Measurements from ENCODE around the gene LYL1. TPM values are rescaled to one million over a fixed set of nuclear protein-coding genes. Genes with fewer than 3 reads are reported as not detected.

The LYL1 gene
- total and polyA plus RNA-seq, 5 donors, result 8.0 to 11.9 (median 9.8) TPM

GRCh38 chr19:13070425-13071140 is 32.1 kb downstream of the LYL1 start:
- no peaks in the 10 kb centered on the region for H3K27me3 ChIP-seq (ENCODE audit: control insufficient read depth, insufficient read depth)
- peak overlapping the region; percentile 77 for H3K27ac ChIP-seq (ENCODE audit: low read length)
- ATAC-seq, result peak; percentile 5 to 10
- WGBS, result 64% methylated on average over 32 of the region's 32 CpGs
- H3K9me3 ChIP-seq (ENCODE audit: control insufficient read depth, low read length), result no peaks in the 10 kb centered on the region
- peaks cover 40% of the 10 kb centered on the region for H3K4me1 ChIP-seq (ENCODE audit: control insufficient read depth, insufficient read depth, low read length)
- no peak overlapping the region for H3K4me3 ChIP-seq (ENCODE audit: low read length)
- DNase-seq, result peak; percentile 59 to 80 (median 74)
- intact Hi-C loops (cut with DNase I), result no loop called here

GRCh38 chr19:13069415-13070359 is 33.0 kb downstream of the LYL1 start:
- DNase-seq (peak in 2 of 3 donors; percentile 72), ATAC-seq (peak; percentile 12 to 31)
- Histone ChIP-seq H3K9me3 (ENCODE audit: control insufficient read depth, low read length) (no peaks in the 10 kb centered on the region), H3K27me3 (ENCODE audit: control insufficient read depth, insufficient read depth) (no peaks in the 10 kb centered on the region), H3K4me1 (ENCODE audit: control insufficient read depth, insufficient read depth, low read length) (peaks cover 49% of the 10 kb centered on the region), H3K4me3 (ENCODE audit: low read length) (no peak overlapping the region), H3K27ac (ENCODE audit: low read length) (peak overlapping the region; percentile 77)
- intact Hi-C loops (cut with DNase I), result loop anchor here in 3 of 4 donors (5.0 to 10.0 kb wide), 3 partner anchors 37 to 85 kb away; partner anchors contain the start of gene NFIX (in 1 of the 3)
- 40% methylated on average over 20 of the region's 20 CpGs for WGBS

GRCh38 chr19:13068085-13068846 is 34.4 kb downstream of the LYL1 start:
- peak in 1 of 3 donors; percentile 66 for DNase-seq
- Histone ChIP-seq H3K4me3 (ENCODE audit: low read length) (no peak overlapping the region), H3K27ac (ENCODE audit: low read length) (peak overlapping the region; percentile 60), H3K4me1 (ENCODE audit: control insufficient read depth, insufficient read depth, low read length) (peaks cover 56% of the 10 kb centered on the region), H3K9me3 (ENCODE audit: control insufficient read depth, low read length) (no peaks in the 10 kb centered on the region), H3K27me3 (ENCODE audit: control insufficient read depth, insufficient read depth) (no peaks in the 10 kb centered on the region)
- peak in 1 of 2 donors; percentile 20 for ATAC-seq
- 48% methylated on average over 6 of the region's 6 CpGs for WGBS
- intact Hi-C loops (cut with DNase I), result loop anchor here in 3 of 4 donors (5.0 to 10.0 kb wide), 3 partner anchors 36 to 83 kb away; partner anchors contain the start of gene NFIX (in 1 of the 3)

GRCh38 chr19:13066933-13067807 is 35.5 kb downstream of the LYL1 start:
- peak overlapping the region; percentile 92 for H3K27ac ChIP-seq (ENCODE audit: low read length)
- no peaks in the 10 kb centered on the region for H3K27me3 ChIP-seq (ENCODE audit: control insufficient read depth, insufficient read depth)
- H3K4me3 ChIP-seq (ENCODE audit: low read length), result no peak overlapping the region
- DNase-seq, result peak in 2 of 3 donors; percentile 24 to 58
- no peaks in the 10 kb centered on the region for H3K9me3 ChIP-seq (ENCODE audit: control insufficient read depth, low read length)
- H3K4me1 ChIP-seq (ENCODE audit: control insufficient read depth, insufficient read depth, low read length), result peaks cover 61% of the 10 kb centered on the region
- intact Hi-C loops (cut with DNase I), result loop anchor here in 3 of 4 donors (5.0 to 10.0 kb wide), 3 partner anchors 35 to 82 kb away; partner anchors contain the start of gene NFIX (in 1 of the 3)
- ATAC-seq, result peak in 1 of 2 donors; percentile 21
- WGBS, result 52% methylated on average over 17 of the region's 17 CpGs

- peaks cover 62% of the 10 kb centered on the region for H3K4me1 ChIP-seq (ENCODE audit: control insufficient read depth, insufficient read depth, low read length)
- peak overlapping the region; percentile 92 for H3K27ac ChIP-seq (ENCODE audit: low read length)
- DNase-seq (peak in 2 of 3 donors; percentile 8 to 16), ATAC-seq (no peak)
- 68% methylated on average over 5 of the region's 5 CpGs for WGBS
- H3K4me3 ChIP-seq (ENCODE audit: low read length), result no peak overlapping the region
- H3K27me3 ChIP-seq (ENCODE audit: control insufficient read depth, insufficient read depth), result no peaks in the 10 kb centered on the region
- intact Hi-C loops (cut with DNase I), result loop anchor here in 3 of 4 donors (5.0 to 10.0 kb wide), 3 partner anchors 34 to 81 kb away; partner anchors contain the start of gene NFIX (in 1 of the 3)
- H3K9me3 ChIP-seq (ENCODE audit: control insufficient read depth, low read length), result no peaks in the 10 kb centered on the region
These were observed 36.4 kb downstream of the LYL1 start for GRCh38 chr19:13066226-13066625.

- ATAC-seq (peak; percentile 46 to 48), DNase-seq (peak; percentile 49 to 87 (median 82))
- Histone ChIP-seq H3K4me3 (ENCODE audit: low read length) (no peak overlapping the region), H3K9me3 (ENCODE audit: control insufficient read depth, low read length) (no peaks in the 10 kb centered on the region), H3K27ac (ENCODE audit: low read length) (peak overlapping the region; percentile 92), H3K27me3 (ENCODE audit: control insufficient read depth, insufficient read depth) (no peaks in the 10 kb centered on the region), H3K4me1 (ENCODE audit: control insufficient read depth, insufficient read depth, low read length) (peaks cover 62% of the 10 kb centered on the region)
- intact Hi-C loops (cut with DNase I), result loop anchor here in 3 of 4 donors (5.0 to 10.0 kb wide), 5 partner anchors 33 to 79 kb away; partner anchors contain the start of gene NFIX (in 1 of the 3)
- 42% methylated on average over 6 of the region's 6 CpGs for WGBS
These were observed 38.6 kb downstream of the LYL1 start for GRCh38 chr19:13064092-13064489.

- intact Hi-C loops (cut with DNase I), result loop anchor here in 3 of 4 donors (5.0 to 10.0 kb wide), 5 partner anchors 34 to 79 kb away; partner anchors contain the start of gene NFIX (in 1 of the 3)
- Histone ChIP-seq H3K27me3 (ENCODE audit: control insufficient read depth, insufficient read depth) (no peaks in the 10 kb centered on the region), H3K4me1 (ENCODE audit: control insufficient read depth, insufficient read depth, low read length) (peaks cover 58% of the 10 kb centered on the region), H3K4me3 (ENCODE audit: low read length) (no peak overlapping the region), H3K27ac (ENCODE audit: low read length) (peak overlapping the region; percentile 92), H3K9me3 (ENCODE audit: control insufficient read depth, low read length) (no peaks in the 10 kb centered on the region)
- DNase-seq (peak; percentile 54 to 79 (median 73)), ATAC-seq (peak; percentile 73 to 75)
- WGBS, result 45% methylated on average over 5 of the region's 5 CpGs
These were observed 39.1 kb downstream of the LYL1 start for GRCh38 chr19:13063461-13064091.

GRCh38 chr19:13062317-13062716 is 40.3 kb downstream of the LYL1 start:
- H3K4me3 ChIP-seq (ENCODE audit: low read length), result no peak overlapping the region
- no peak for ATAC-seq
- intact Hi-C loops (cut with DNase I), result loop anchor here in 3 of 4 donors (5.0 to 10.0 kb wide), 5 partner anchors 35 to 78 kb away; partner anchors contain the start of gene NFIX (in 1 of the 3)
- DNase-seq, result no peak
- peaks cover 58% of the 10 kb centered on the region for H3K4me1 ChIP-seq (ENCODE audit: control insufficient read depth, insufficient read depth, low read length)
- H3K27ac ChIP-seq (ENCODE audit: low read length), result peak overlapping the region; percentile 92
- no peaks in the 10 kb centered on the region for H3K27me3 ChIP-seq (ENCODE audit: control insufficient read depth, insufficient read depth)
- no peaks in the 10 kb centered on the region for H3K9me3 ChIP-seq (ENCODE audit: control insufficient read depth, low read length)
